CD4-positive, alpha-beta T cell treated with Interleukin-4 for 1 hour (primary cell): ENCODE results near the gene PIEZO1.

Experiments used
- DNase-seq, 2 donors: peaks; one replicate each; pipeline ENCODE4 v3.0.0-alpha.2; 2020 to 2022

PIEZO1 gene

DNA sequence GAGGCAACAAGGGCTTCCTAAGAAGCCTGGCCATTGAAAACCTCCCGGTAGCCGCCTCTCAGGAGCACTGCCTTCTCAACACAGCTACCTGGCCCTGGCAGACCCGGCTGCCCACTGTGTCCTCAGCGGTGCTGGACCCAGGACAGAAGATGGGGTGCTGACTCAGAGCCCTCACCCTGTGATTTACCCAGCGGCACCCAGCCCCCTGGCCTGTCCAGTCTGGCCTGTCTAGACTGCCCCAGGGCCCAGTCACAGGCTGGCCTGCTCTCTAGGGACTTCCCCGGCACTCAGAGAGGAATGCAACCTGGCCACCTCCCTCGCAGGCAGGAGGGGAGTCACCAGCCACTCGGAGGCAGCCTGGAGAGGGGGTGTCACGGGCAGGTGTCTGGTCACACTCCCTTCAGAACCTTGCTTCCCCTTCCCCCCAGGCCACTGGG is 20.1 kb downstream of the PIEZO1 start:
- DNase-seq, result no peak

DNA sequence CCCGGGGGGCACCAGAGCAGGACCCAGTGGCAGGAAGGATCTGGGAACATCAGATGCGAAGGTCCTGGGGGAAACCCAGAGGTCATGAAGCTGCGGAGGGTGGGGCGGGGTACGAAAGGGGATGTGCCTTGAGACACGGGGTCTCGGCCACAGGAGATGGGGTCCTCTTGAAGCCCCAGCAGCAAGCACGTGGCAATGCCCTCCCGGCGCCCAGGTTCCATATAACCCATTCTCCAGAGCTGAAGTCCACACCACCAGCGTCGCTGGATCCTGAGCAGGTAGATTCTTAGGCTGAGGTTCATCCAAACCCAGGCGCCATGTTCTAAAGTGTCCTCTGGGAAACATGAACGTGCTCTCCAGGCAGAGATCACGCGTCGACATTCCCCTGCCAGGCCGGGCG is 20.9 kb downstream of the PIEZO1 start:
- DNase-seq, result no peak

DNA sequence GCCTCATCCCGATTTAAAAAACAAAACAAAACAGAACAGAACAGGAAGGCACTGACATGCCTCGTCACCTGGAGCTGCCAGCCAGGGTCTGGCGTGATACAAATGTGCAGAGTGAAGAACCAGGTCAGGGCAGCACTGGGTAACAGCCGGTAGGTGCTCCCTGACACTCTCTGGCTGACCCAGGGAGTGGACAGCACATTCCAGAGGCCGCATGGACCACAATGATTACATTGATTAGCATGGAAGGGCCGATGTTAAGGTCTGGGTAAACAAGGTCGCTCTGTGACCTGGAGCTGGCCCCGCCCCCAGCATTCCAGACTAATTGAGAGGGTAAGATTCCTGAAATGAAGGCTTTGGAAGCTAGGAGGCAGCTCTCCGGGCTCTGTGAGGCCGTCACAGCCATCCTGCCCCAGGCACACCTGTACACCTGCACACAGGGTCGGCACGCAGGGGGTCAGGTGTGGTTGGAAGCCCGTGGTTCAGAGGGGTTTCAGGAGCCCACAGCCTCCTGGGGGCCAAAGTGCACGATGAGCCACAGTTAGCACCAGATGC is 21.4 kb downstream of the PIEZO1 start:
- DNase-seq, result no peak

DNA sequence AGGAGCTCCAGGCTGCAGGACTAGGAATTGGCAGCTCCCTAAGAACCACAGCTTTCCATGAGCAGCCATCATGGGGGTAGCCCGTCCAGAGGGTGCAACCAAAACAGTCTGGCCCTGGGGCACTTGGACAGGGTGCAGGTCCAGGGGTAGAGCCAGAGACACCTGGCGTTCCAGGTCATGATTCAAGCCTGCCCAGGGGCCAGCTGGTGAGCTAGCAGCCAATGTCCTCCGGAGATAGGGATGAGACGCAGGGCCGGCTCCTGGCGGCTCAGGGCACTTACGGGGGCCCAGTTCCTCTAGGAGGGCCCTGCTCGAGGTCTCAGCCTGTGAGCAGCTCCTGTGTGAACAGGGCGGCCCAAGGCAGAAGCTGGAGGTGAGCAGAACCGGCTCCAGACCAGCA is 22.1 kb downstream of the PIEZO1 start:
- no peak for DNase-seq

DNA sequence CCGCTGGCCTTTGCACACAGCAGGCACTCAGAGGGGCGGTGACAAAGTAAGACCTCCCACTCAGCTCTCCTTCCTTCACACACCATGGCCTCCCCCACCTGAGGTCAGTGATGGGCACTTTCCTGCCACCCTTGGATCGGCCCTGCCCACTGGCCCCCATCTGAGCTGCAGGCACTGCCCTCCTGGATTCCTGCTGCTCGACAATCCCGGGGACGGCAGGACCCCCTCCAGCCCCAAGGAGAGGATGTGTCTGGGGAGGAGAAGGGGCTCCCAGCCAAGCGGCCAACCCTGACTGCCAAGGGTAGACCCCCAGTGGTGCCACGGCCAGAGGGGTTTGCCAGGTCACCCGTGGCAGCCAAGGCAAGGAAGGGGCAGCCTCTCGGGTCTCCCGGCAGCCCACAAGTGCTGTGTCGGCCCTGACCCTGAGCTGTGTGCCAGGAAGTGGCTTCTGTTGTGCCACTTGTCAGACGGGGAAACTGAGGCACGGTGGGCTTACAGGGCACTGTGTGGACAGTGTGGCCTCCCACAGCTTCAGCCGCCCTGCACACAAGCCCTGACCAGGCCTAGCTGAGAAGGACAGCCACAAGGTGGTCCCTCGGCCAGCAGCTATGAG is 22.7 kb downstream of the PIEZO1 start:
- DNase-seq, result no peak

DNA sequence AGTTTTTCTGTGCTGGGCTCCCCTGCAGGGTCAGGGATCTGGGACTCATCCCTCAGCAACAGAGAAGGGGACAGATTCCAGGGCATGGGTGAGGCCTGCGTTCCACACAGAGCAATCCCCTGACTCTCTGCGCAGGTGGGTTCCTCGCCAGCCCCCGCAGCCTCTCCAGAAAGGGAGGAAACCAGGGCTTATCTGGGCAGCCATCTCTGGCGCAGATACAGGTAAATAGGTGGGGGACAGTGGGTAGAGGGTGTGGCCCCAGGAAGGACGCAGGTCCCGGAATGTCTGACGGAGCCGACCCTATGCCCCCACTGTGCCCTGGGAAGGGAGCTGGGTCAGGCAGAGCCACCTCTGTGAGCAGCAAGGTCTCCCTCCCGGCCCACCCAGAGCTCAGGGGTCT is 23.2 kb downstream of the PIEZO1 start:
- DNase-seq, result no peak

DNA sequence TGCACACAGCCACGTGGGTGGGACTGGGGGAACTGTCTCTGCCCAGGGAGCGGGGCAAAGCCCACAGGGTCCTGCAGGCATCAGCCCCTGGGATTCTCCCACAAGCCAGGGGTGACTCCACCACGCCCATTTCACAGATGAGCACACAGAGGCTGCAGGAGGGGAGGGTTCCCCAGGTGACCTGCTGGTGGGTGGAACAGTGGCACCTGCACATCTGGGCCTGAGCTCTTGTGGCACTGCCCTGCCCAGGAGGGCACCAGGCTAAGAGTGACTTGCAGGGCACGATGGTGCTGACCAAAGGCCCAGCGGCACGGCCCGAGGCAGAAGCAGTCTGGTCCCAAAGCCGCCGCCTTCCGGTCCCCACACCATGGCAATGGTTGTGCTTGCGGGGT is 23.9 kb downstream of the PIEZO1 start:
- DNase-seq, result no peak

DNA sequence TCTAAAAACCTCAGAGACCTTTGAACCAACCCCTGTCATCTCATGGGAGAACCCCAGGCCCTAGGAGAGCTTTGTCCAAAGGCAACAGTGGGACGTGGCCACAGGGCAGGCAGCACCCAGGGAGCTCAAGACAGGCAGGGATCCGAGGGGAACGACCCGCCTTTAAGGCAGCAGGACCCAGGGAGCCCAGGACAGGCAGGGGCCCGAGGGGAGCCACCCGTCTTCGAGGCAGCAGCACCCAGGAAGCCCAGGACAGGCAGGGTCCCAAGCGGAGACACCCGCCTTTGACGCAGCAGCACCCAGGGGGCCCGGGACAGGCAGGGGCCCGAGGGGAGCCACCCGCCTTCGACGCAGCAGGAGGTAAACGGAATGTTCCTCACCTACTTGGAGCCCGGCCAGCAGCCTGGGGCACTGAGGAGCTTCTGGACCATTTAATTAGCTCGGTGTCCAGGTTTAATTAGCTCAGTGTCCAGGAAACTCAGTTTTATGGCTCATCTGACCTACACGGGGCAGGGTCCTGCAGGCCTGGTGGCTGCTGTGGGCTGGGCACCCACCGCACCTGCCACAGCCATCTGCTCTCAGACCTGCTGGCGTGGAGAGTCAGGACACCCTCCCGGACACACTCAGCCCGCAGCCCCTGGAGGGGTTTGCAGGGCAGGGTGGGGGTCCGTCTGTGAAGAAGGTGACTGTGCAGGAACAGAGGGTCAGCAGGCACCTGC is 24.4 kb downstream of the PIEZO1 start:
- no peak for DNase-seq

DNA sequence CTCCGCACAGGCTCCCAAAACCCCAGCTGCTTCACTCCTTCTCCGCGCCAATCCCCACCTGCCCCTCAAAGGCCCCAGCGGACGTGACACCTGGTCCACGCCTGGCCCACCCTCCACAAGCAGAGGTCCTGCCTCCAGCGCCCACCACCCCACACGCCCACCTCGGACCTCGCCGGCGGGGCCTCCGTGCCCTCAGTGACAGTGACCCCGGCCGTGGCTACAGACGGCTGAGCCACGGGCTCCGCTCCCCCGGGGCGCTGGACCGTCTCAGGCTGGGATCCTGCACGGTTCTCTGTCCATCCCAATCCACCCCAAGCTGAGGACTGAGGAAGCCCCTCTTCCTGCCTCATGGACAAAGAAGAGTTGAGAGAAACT is 25.1 kb downstream of the PIEZO1 start:
- no peak for DNase-seq

DNA sequence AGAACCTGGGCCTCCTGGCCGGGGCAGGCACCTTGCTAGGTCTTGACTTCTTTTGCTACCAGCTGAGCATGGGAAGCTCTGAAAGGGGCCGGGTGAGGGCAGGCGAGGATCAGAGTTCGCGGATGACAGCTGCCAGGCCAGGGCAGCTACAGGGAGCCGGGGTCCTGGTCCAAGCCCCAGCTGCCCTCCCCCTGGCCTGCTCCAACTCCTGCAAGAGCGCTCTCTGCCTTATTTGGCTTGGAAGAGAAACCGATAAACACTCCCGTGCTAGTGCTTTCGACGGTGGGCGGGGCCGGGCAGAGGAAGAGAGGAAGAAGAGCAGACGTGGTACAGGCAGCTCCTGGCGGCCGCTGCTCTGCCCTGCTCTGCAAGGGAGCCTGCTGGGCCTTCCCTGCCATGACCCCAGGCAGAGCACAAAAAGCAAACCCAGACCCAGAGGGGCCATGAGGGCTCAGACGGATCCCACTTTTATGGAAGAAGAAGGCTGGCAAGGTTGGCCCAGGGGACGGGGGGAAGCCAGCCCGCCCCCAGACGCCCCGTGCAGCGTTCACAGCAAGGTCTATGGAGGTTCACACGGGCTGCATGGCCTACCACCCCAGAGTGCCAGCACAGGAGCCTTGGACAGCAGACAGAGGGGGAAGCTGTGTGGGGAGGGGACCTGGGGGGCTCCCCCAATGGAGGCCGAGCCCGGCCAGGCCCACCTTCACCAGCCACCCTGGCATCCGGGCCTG is 25.6 kb downstream of the PIEZO1 start:
- DNase-seq, result peak; percentile 30 to 56

DNA sequence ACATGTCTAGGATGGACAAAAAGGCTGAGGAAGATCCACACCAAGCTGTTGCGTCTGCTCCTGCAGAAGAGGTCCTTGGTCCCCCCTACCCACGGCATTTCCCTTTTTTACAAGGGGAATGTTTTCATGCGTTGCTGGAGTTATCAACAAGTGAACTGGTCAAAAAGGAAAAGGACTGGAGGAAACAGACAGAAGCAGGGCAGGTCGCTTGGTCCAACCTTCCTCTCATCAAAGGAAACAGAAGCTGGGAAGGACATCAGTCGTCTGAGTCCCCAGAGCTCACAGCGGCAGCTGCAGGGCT is 26.1 kb downstream of the PIEZO1 start:
- no peak for DNase-seq

DNA sequence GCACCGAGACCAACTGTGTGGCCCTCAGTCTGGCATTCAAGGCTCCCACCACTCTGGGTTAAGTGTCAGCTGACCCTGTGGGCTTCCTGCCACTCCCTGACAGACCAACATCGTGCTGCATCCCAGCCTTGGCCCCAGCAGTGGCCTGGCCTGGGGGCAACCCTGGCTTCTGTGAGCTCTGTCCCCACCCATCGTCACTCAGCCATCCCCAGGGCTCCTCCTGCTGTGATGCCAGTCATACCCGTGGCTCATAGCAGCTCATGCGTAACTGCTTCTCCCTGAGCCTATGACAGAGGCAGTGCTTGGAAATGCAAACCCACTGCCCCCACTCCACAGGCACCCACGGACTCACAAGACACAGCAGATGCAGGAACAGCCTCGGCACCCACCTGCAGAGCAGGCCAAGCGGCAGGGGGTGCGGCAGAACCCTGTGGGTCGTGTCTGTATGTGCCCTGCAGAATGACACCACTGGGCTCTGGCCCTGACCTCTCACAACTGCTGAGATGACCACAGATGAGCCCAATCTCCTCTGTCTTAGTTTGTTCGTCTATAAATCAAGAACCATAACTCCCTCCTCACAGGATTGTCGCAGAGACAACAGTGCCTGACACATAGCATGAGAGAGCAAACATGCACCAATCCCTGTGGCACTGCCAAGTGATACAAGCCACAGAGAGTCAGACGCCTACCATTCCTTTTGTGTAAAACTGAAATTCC is 26.6 kb downstream of the PIEZO1 start:
- no peak for DNase-seq

DNA sequence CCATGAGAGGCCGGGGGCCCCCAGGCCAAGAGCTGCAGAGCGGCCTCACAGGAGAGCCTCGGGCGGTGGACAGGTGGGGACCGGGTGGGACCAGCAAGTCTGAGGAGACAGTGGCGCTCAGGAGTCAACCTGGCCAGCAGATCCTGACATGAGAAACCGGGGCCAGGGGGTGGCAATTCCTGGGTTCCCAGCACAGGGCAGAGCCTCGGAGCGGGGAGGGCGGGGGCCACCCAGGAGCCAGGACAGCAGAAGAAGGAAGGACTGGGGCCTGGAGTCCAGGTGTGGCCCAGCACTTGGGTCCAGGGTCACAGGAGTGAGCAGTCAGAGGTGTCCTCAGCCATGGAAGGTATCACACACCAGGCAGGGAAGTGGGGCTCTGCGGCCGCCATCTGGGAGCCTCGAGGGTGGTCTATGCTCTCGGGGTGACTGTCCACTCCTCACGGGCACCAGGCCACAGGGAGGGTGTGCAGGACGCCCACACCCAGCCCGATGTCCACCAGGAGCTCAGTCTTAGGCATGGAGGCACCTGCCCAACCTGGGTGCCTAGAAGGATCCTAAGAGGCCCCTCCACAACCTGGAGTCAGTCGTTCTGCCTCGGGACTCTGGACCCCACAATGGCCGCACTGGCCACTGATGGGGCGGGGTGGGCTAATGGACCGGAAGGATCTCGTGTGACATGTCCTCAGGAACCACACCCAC is 29.1 kb downstream of the PIEZO1 start:
- DNase-seq, result no peak

DNA sequence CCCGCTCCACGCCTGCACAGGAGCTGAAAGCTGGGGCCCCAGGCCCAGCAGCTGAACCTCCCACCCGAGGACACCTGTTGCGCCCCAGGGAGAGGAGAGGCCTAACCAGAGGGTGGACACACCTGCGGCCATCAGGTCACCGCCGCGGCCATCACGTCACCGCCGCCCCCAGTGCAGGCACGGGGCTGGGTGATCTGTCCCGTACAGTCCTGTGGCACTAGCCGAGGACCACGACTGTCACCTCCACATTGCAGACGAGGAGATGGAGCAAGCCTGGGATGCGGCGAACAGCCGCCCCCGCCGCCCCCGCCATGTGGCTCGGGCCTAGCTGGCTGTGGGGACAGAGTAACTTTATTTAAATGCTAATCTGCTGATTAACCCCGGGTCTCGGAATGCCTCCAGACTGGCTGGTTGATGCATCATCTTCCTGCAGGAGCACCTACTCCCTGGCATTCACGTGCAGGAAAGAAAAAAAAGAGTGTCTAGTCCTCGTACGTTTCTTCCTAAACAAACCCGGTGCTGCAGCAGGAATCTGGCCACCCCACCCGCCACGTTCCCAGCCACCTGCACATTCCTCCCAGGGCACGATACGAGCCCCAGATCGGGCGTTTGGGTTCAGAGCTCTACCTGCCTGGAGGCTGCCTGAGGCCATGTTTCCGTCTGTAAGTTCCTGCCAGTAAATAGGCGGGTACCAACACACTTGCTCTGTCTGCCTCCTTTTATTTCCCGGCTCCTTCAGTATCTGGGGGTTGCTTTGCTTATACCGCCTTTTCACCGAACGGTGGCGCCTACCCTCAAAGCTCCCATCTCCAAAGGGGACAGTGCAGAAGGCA is 29.9 kb downstream of the PIEZO1 start:
- peak in 1 of 2 donors; percentile 34 for DNase-seq

DNA sequence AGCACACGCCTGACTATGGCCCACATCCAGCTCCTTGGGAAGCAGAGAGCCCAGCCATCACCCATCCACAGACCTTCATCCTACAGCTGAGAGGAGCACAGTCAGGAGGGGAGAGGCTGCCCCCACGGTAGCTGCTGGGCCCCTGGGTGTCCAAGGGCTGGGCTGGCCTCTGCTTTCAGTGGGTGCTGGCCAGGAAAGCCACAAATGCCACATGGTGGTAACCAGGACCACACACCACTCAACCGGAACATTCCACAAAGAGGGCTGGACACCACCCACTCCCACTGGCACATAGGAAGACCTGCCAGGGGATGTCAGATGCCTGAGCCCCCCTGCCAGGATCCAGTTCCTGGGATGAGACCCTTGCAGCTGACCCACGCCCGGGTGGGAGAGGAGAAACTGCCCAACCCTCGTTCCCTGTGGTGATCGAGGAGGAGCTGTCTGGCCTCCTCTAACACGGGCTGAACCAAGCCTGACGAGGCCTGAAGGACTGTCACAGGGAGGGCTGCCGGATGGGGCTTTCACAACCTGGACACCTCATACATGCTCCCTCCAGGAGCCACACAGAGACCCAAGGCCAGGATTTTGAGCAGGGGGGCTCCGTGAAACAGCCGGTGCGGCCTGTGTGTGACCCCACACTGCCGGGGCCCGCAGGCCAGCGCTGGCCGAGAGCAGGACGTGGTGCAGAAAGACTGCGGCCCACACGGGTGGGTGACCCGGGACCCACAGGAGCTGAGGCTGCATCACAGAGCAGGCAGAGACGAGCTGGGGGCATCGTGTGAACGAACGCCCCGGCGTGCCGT is 30.7 kb downstream of the PIEZO1 start:
- no peak for DNase-seq

DNA sequence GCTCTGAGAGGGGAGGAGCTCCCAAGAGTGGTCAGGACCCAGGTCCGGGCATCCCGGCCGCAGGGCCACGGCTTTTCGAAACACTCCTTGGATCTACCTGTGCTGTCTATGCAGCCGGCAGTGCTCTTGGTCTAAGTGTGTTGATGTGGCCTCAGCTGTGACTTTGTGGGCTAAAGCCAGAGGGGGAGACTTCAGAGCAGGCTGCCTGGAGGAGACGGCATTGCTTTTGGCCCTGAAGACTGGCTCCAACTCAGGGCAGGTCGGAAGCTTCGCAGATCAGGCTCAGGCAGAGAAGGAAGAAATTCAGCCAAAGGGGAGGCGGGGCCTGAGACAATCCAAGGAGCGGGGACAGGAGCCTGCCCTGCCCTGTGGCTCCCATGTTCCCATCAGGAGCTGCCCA is 31.4 kb downstream of the PIEZO1 start:
- no peak for DNase-seq

DNA sequence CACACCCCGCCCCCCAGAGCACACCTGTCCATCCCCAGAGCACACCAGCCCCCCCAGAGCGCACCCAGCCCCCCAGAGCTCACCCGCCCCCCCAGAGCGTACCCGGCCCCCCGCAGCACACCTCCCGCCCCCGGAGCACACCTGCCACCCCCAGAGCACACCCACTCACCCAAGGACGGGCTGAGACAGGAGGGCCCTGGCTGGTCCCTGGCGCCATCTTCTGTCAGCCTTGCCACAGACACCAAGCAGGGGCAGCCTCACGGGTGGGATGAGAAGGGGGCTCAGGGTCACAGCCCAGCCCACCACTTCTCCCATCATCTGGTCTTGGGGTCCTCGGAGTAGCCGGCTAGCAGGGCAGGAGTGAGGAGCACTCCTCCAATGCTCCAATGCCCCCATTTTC is 31.8 kb downstream of the PIEZO1 start:
- DNase-seq, result no peak

DNA sequence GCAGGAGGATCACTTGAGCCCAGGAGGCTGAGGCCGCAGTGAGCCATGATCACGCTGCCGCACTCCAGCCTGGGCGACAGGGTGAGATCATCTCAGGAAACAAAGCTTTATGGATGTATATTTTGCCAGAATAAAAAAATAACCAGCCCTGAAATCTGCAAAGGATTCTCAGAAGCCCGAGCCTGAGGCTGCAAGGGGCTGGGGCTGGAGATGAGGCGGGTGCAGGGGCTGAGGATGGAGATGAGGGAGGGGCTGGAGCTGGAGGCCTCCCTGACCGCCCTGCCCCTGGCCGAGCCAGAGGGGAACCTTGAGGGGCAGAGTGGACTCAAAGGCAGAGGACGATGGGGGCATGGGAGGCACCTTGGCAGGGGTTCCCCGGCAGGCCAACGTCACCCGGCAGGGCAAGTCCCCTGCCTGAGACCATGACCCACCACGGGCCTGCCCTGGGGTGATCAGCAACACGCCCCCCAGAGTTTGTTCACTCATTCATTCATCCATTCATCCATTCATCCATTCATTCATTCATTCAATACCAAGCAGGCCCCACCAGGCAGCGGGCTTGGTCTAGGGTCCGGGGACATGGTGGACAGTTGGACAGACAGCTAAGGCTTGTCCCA is 32.5 kb downstream of the PIEZO1 start:
- no peak for DNase-seq

DNA sequence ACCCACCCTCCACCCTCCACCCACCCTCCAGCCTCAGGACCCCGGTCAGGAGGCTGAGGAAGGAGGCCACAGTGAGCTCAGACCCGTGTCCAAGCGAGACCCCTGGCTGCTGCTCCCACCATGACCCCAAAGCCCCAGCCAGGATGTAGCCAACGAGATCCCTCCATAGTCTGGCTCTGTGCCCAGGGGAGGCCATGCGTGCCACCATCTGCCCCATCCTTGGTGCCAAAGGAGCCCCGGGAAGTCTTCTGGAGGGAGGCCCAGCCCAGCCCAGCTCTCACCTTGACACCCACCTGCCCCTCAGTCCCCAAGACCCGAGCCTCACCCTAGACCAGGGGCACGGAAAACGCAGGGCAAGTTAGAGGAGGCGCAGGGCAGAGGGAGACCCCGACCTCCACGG is 34.2 kb downstream of the PIEZO1 start:
- no peak for DNase-seq

DNA sequence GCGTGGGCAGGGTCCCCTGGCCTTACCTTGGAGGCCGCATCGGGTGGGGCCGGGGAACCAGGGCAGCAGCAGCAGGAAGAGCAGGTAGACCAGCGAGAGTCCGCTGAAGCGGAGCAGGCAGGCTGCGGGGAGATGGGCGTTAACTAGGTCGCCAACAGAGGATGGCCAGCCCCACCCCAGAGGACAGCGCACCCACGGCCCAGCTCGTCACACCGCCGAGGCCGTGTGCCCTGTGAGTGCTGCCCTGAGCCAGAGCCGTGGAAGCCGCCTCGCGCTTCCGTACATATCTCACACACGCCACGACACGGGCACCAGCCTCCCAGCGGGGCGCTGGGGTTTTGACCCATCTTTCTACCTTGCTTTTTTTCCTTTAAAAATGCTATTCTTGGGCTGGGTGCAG is 35.7 kb downstream of the PIEZO1 start:
- no peak for DNase-seq

DNA sequence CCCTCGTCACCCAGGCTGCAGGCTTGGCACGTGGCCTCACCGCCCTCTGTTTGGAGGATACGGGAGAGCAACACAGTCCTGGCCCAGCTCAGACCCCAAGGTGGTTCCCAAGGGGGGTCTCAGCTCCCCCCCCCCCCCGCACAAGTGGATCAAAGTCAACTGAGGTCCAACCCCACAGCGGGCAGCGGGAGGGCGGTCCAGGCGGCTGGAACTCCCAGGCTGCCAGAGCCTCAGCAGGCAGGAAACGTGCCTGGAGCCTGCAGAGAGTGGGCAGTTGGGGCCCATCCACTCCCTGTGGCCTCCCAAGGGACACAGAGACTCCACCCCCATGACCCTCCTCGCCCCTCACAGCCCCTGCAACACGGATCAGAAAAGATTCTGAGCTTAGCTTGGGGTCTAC is 36.7 kb downstream of the PIEZO1 start:
- DNase-seq, result no peak
